ELR (cell line): ENCODE data around the gene BANF1.
A peak's percentile ranks its signal among the peaks of the same experiment; 100 is the strongest.
"Not testable (repeated sequence)": the region's sequence is repeated elsewhere in the genome, so short reads cannot be mapped to it uniquely, and the experiment has no call there.

Experiments used
- DNase-seq: peaks from one replicate; pipeline ENCODE4 v3.0.0-alpha.2; 2015; ENCODE audit warnings: low read depth

BANF1 gene

GRCh38 chr11:65978391-65979238 lies 23.7 kb upstream of the BANF1 start:
- DNase-seq: no peak

GRCh38 chr11:65979261-65979759 lies 23.0 kb upstream of the BANF1 start:
- DNase-seq: no peak

- DNase-seq: no peak
Measured at GRCh38 chr11:65981101-65981740, 21.1 kb upstream of the BANF1 start.

- DNase-seq: no peak
Measured at GRCh38 chr11:65981972-65982823, 20.1 kb upstream of the BANF1 start.

GRCh38 chr11:65982824-65983588 lies 19.3 kb upstream of the BANF1 start:
- no peak for DNase-seq

GRCh38 chr11:65983589-65983987 lies 18.7 kb upstream of the BANF1 start:
- no peak for DNase-seq

GRCh38 chr11:65987336-65987735 lies 15.0 kb upstream of the BANF1 start:
- no peak for DNase-seq

- peak; percentile 96 for DNase-seq
Measured at GRCh38 chr11:65988791-65989592, 13.3 kb upstream of the BANF1 start.

GRCh38 chr11:65992056-65992455 lies 10.2 kb upstream of the BANF1 start:
- DNase-seq: no peak

- DNase-seq: no peak
Measured at GRCh38 chr11:65997286-65997685, 5.0 kb upstream of the BANF1 start.

- no peak for DNase-seq
Measured at GRCh38 chr11:66002648-66003225, 434 bp downstream of the BANF1 start.

GRCh38 chr11:66003291-66003690 lies 988 bp downstream of the BANF1 start:
- no peak for DNase-seq

- DNase-seq: no peak
Measured at GRCh38 chr11:66004186-66004585, 1.9 kb downstream of the BANF1 start.

GRCh38 chr11:66006134-66006890 lies 4.0 kb downstream of the BANF1 start:
- DNase-seq: no peak

GRCh38 chr11:66006891-66007176 lies 4.5 kb downstream of the BANF1 start:
- no peak for DNase-seq

- DNase-seq: no peak
Measured at GRCh38 chr11:66007201-66007634, 4.9 kb downstream of the BANF1 start.

- DNase-seq: no peak
Measured at GRCh38 chr11:66008095-66008467, 5.8 kb downstream of the BANF1 start.

- no peak for DNase-seq
Measured at GRCh38 chr11:66008468-66009101, 6.3 kb downstream of the BANF1 start.

- not testable (repeated sequence) for DNase-seq
Measured at GRCh38 chr11:66010036-66010435, 7.7 kb downstream of the BANF1 start.
